ENCODE data around the gene ZNF423.
"Not testable (repeated sequence)": the region's sequence is repeated elsewhere in the genome, so short reads cannot be mapped to it uniquely, and the experiment has no call there.

The ZNF423 gene

GRCh38 chr16:49575346-49576172, 280.4 kb downstream of the ZNF423 start:
- no peak for DNase-seq

- DNase-seq = no peak
These were observed 281.1 kb downstream of the ZNF423 start for GRCh38 chr16:49574826-49575225.

- DNase-seq = no peak
These were observed 288.0 kb downstream of the ZNF423 start for GRCh38 chr16:49567950-49568349.

- DNase-seq = no peak
These were observed 289.5 kb downstream of the ZNF423 start for GRCh38 chr16:49566432-49566831.

- DNase-seq = no peak
These were observed 291.2 kb downstream of the ZNF423 start for GRCh38 chr16:49564496-49565229.

- DNase-seq = no peak
These were observed 292.2 kb downstream of the ZNF423 start for GRCh38 chr16:49563666-49564065.

- not testable (repeated sequence) for DNase-seq
These were observed 293.0 kb downstream of the ZNF423 start for GRCh38 chr16:49562894-49563293.

GRCh38 chr16:49562228-49562627, 293.7 kb downstream of the ZNF423 start:
- DNase-seq = no peak

- DNase-seq = no peak
These were observed 295.7 kb downstream of the ZNF423 start for GRCh38 chr16:49560004-49560830.

GRCh38 chr16:49559242-49559641, 296.7 kb downstream of the ZNF423 start:
- DNase-seq = no peak

- DNase-seq = no peak
These were observed 297.5 kb downstream of the ZNF423 start for GRCh38 chr16:49558451-49558850.

- peak; percentile 64 for DNase-seq
These were observed 299.1 kb downstream of the ZNF423 start for GRCh38 chr16:49556606-49557446.

GRCh38 chr16:49556249-49556605, 299.7 kb downstream of the ZNF423 start:
- no peak for DNase-seq

- DNase-seq = no peak
These were observed 301.2 kb downstream of the ZNF423 start for GRCh38 chr16:49554681-49555080.

GRCh38 chr16:49552313-49552928, 303.5 kb downstream of the ZNF423 start:
- DNase-seq = no peak

- DNase-seq = no peak
These were observed 305.2 kb downstream of the ZNF423 start for GRCh38 chr16:49550666-49551065.

- DNase-seq = no peak
These were observed 305.8 kb downstream of the ZNF423 start for GRCh38 chr16:49550140-49550539.

- no peak for DNase-seq
These were observed 307.5 kb downstream of the ZNF423 start for GRCh38 chr16:49548325-49548970.

- no peak for DNase-seq
These were observed 308.5 kb downstream of the ZNF423 start for GRCh38 chr16:49547448-49547847.

GRCh38 chr16:49546735-49547134, 309.2 kb downstream of the ZNF423 start:
- DNase-seq = no peak

- no peak for DNase-seq
These were observed 310.0 kb downstream of the ZNF423 start for GRCh38 chr16:49545741-49546448.
